ENCODE measurements around the gene MUC4.
"Not testable (repeated sequence)": the region's sequence is repeated elsewhere in the genome, so short reads cannot be mapped to it uniquely, and the experiment has no call there.

Gene MUC4

GRCh38 chr3:195711813-195712534 is 99.8 kb downstream of the MUC4 start:
- TF ChIP-seq CTCF (conservative IDR thresholded peaks at IDR 0.05) = no peak
- no peak for TF ChIP-seq ZFX (IDR thresholded peaks at IDR 0.05)
- no peak overlapping the region for H3K27ac ChIP-seq

- not testable (repeated sequence) for H3K27ac ChIP-seq
Measured at GRCh38 chr3:195711091-195711812, 100.5 kb downstream of the MUC4 start.

DNA sequence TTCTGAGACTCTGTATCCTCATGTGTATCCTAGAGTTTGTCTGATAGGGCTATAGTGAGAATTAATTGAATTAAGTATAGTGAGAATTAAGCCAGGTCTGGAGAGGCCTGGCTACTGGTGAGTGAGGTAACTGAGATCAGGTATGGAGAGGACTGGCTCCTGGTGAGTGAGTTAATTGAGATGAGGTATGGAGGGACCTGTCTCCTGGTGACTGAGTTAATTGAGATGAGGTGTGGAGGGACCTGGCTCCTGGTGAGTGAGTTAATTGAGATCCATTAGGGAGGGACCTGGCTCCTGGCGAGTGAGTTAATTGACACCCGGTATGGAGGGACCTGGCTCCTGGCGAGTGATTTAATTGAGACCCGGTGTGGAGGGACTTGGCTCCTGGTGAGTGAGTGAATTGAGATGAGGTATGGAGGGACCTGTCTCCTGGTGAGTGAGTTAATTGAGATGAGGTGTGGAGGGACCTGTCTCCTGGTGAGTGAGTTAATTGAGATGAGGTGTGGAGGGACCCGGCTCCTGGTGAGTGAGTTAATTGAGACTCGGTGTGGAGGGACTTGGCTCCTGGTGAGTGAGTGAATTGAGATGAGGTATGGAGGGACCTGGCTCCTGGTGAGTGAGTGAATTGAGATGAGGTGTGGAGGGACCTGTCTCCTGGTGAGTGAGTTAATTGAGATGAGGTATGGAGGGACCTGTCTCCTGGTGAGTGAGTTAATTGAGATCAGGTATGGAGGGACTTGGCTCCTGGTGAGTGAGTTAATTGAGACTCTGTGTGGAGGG is 101.4 kb downstream of the MUC4 start:
- not testable (repeated sequence) for H3K27ac ChIP-seq

DNA sequence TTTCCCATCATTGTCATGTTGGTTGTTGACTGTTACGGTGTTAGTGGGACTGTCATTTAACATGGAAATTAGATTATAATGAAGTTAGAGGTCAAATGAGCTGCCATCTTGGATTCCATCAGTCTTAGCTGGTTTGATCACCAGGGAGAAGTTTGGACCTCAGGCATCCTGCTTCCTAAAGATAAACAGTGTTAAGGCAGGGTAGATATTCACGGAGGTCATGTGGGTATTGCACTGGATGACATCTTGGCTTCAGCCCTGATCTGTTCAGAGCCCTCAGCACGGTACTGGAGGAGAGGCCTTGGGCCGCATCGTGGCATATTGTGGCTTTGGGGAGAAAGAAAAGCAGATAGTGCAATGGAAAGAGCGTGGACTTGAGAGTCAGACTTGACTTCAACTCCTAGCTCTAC is 102.0 kb downstream of the MUC4 start:
- TF ChIP-seq CTCF (conservative IDR thresholded peaks at IDR 0.05) (no peak), ZFX (IDR thresholded peaks at IDR 0.05) (no peak)
- no peak overlapping the region for H3K27ac ChIP-seq

DNA sequence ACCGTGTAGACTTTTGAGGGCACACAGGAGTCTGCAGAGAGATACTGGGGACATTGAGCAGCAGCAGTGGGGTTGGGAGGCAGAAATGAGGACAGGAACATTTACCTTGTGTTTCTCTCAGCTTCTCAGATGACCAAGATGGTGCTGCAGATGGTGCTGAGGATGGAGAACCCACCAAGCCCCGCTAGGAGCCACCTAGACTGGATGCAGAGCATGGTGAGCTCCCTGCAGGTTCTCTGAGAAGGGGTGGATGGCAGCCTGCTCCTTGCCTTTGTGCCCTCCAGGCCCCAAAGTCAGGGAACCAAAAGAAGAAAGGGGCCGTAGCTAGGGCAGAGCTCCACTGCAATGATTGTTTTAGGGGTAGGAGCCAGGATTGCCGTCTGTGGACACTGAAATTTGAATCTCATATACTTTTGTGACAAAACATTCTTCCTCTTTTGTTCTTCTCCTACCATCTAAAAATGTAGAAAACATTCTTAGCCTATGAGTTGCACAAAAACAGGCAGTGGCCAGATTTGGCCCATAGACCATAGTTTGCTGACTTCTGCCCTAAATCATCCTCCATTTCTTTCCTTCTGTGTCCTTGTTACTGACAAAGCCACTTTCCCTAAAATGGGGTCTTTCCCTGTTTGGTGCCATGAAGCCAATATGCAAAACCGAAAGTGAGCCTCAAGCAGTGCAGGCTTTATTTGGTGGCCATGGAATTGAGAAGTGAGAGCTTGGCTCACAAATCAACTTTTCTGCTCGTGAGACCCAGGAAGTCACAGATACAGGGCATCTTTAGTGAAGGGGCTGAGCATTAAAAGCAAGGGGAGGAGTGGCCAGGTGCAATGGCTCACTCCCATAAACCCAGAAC is 102.9 kb downstream of the MUC4 start:
- H3K27ac ChIP-seq = no peak overlapping the region
- TF ChIP-seq CTCF (conservative IDR thresholded peaks at IDR 0.05) (no peak), ZFX (IDR thresholded peaks at IDR 0.05) (no peak; the same call in 1 of the 2 replicates)

- TF ChIP-seq CTCF (conservative IDR thresholded peaks at IDR 0.05) (no peak), ZFX (IDR thresholded peaks at IDR 0.05) (no peak; the same call in 1 of the 2 replicates)
- H3K27ac ChIP-seq = no peak overlapping the region
Measured at GRCh38 chr3:195708061-195708460, 103.7 kb downstream of the MUC4 start.

- H3K27ac ChIP-seq = no peak overlapping the region
- TF ChIP-seq CTCF (conservative IDR thresholded peaks at IDR 0.05) (no peak), ZFX (IDR thresholded peaks at IDR 0.05) (no peak)
Measured at GRCh38 chr3:195705081-195705991, 106.4 kb downstream of the MUC4 start.
